ENCODE results near the gene THNSL1.

- TF ChIP-seq CTCF (conservative IDR thresholded peaks at IDR 0.05; ENCODE audit: low read length) (no peak), EZH2phosphoT487 (IDR thresholded peaks at IDR 0.05; ENCODE audit: borderline replicate concordance) (no peak)
Observed at GRCh38 chr10:25039531-25039930, 23.1 kb downstream of the THNSL1 start.

Data from Loucy (cell line).